ENCODE results near the gene TUBA1B. TPM values are rescaled to one million over a fixed set of nuclear protein-coding genes. Genes with fewer than 3 reads are reported as not detected.
"Not testable (repeated sequence)": the region's sequence is repeated elsewhere in the genome, so short reads cannot be mapped to it uniquely, and the experiment has no call there.

Gene TUBA1B
- total RNA-seq, 1 experiment from 2014 or later = 4,374 TPM

GRCh38 chr12:49138999-49139398 lies 7.8 kb upstream of the TUBA1B start:
- Histone ChIP-seq H3K9me3 (ENCODE audit: low read length) (no peaks in the 10 kb centered on the region), H3K27ac (ENCODE audit: low read length) (no peak overlapping the region), H3K27me3 (ENCODE audit: low read length) (no peaks in the 10 kb centered on the region), H4K20me1 (ENCODE audit: low read length) (no peaks in the 10 kb centered on the region), H3K9ac (ENCODE audit: low read length) (no peak overlapping the region), H3K79me2 (ENCODE audit: low read length) (no peaks in the 10 kb centered on the region), H3K9me2 (replicated peaks; ENCODE audit: low read length) (no peaks in the 10 kb centered on the region), H3K4me2 (ENCODE audit: low read length) (no peak overlapping the region), H3K36me3 (ENCODE audit: low read depth, low read length) (no peaks in the 10 kb centered on the region), H3K4me1 (ENCODE audit: insufficient read depth, low read length) (no peaks in the 10 kb centered on the region), H3K4me3 (ENCODE audit: low read length) (no peak overlapping the region), H2AFZ (ENCODE audit: low read length) (no peak overlapping the region), H3F3A (ENCODE audit: low read length, unreplicated experiment) (no peaks in the 10 kb centered on the region)
- DNase-seq = no peak
- CTCF ChIA-PET = no interaction called here
- POLR2A ChIA-PET (ENCODE audit: unreplicated experiment) = no interaction called here
- no peak for ATAC-seq
- TF ChIP-seq CTCF (conservative IDR thresholded peaks at IDR 0.05; ENCODE audit: low read depth, low read length) (no peak), EZH2phosphoT487 (IDR thresholded peaks at IDR 0.05; ENCODE audit: borderline replicate concordance, low read length) (no peak), EZH2 (IDR thresholded peaks at IDR 0.05; ENCODE audit: low read length, unreplicated experiment) (no peak)
- BruUV-seq (replicated peaks) = no TSS peak
- intact Hi-C loops (cut with micrococcal nuclease) = no loop called here

GRCh38 chr12:49138587-49138986 lies 7.4 kb upstream of the TUBA1B start:
- Histone ChIP-seq H3K4me3 (ENCODE audit: low read length) (no peak overlapping the region), H3K27me3 (ENCODE audit: low read length) (no peaks in the 10 kb centered on the region), H4K20me1 (ENCODE audit: low read length) (no peaks in the 10 kb centered on the region), H3K9me3 (ENCODE audit: low read length) (no peaks in the 10 kb centered on the region), H3F3A (ENCODE audit: low read length, unreplicated experiment) (no peaks in the 10 kb centered on the region), H2AFZ (ENCODE audit: low read length) (no peak overlapping the region), H3K9ac (ENCODE audit: low read length) (no peak overlapping the region), H3K36me3 (ENCODE audit: low read depth, low read length) (no peaks in the 10 kb centered on the region), H3K79me2 (ENCODE audit: low read length) (peaks cover 3% of the 10 kb centered on the region; the same call in 1 of the 2 replicates), H3K4me2 (ENCODE audit: low read length) (no peak overlapping the region), H3K9me2 (replicated peaks; ENCODE audit: low read length) (no peaks in the 10 kb centered on the region), H3K4me1 (ENCODE audit: insufficient read depth, low read length) (no peaks in the 10 kb centered on the region), H3K27ac (ENCODE audit: low read length) (no peak overlapping the region)
- no peak for ATAC-seq
- DNase-seq = no peak
- ChIA-PET POLR2A (ENCODE audit: unreplicated experiment) (no interaction called here), CTCF (no interaction called here)
- no peak for TF ChIP-seq EZH2phosphoT487 (IDR thresholded peaks at IDR 0.05; ENCODE audit: borderline replicate concordance, low read length)
- no peak for TF ChIP-seq EZH2 (IDR thresholded peaks at IDR 0.05; ENCODE audit: low read length, unreplicated experiment)
- no peak for TF ChIP-seq CTCF (conservative IDR thresholded peaks at IDR 0.05; ENCODE audit: low read depth, low read length)
- intact Hi-C loops (cut with micrococcal nuclease) = no loop called here
- BruUV-seq (replicated peaks) = no TSS peak

DNA sequence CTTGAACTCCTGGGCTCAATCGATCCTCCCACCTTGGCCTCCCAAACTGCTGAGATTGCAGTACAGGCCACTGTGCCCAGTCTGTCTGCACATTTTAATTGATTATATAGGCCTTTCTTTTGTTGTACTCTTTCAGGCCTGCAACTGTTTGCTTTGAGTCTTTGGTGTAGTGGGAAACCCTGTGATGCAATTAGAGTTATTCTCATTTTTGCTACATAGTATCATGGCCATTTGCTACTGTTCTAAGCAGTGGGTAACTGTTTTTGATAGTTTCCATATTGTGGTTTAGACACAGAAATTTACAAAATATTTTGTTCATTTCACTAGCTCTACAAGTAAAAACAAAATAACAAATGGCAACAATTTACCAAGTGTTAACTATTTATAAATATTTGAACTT lies 6.3 kb upstream of the TUBA1B start:
- POLR2A ChIA-PET (ENCODE audit: unreplicated experiment) = no interaction called here
- Histone ChIP-seq H3K79me2 (ENCODE audit: low read length) (peaks cover 14% of the 10 kb centered on the region), H3F3A (ENCODE audit: low read length, unreplicated experiment) (no peaks in the 10 kb centered on the region), H3K36me3 (ENCODE audit: low read depth, low read length) (no peaks in the 10 kb centered on the region), H3K4me2 (ENCODE audit: low read length) (no peak overlapping the region), H4K20me1 (ENCODE audit: low read length) (no peaks in the 10 kb centered on the region), H3K9ac (ENCODE audit: low read length) (no peak overlapping the region), H3K9me2 (replicated peaks; ENCODE audit: low read length) (no peaks in the 10 kb centered on the region), H3K9me3 (ENCODE audit: low read length) (no peaks in the 10 kb centered on the region), H3K4me3 (ENCODE audit: low read length) (no peak overlapping the region), H3K4me1 (ENCODE audit: insufficient read depth, low read length) (peaks cover 8% of the 10 kb centered on the region), H2AFZ (ENCODE audit: low read length) (no peak overlapping the region), H3K27me3 (ENCODE audit: low read length) (no peaks in the 10 kb centered on the region), H3K27ac (ENCODE audit: low read length) (no peak overlapping the region)
- intact Hi-C loops (cut with micrococcal nuclease) = no loop called here
- no TSS peak for BruUV-seq (replicated peaks)
- CTCF ChIA-PET = no interaction called here
- ATAC-seq = no peak
- DNase-seq = no peak
- TF ChIP-seq EZH2phosphoT487 (IDR thresholded peaks at IDR 0.05; ENCODE audit: borderline replicate concordance, low read length) (no peak), EZH2 (IDR thresholded peaks at IDR 0.05; ENCODE audit: low read length, unreplicated experiment) (no peak), CTCF (conservative IDR thresholded peaks at IDR 0.05; ENCODE audit: low read depth, low read length) (no peak)

DNA sequence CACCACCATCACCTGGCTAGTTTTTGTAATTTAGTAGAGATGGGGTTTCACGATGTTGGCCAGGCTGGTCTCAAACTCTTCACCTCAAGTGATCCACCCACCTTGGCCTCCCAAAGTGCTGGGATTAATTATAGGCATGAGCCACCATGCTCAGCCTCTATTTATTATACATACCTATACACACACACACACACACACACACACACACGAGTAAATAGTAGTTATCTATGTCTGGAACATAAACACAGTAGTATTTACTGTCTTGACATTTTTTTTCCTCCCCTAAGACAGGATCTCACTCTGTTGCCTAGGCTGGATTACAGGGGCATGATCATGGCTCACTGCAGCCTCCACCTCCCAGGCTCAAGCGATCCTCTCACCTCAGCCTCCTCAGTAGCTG lies 5.8 kb upstream of the TUBA1B start:
- POLR2A ChIA-PET (ENCODE audit: unreplicated experiment); ATAC-seq: not testable (repeated sequence)

More for the DNA sequence above, 5.8 kb upstream of the TUBA1B start:
- H3K9ac ChIP-seq (ENCODE audit: low read length); H3K27ac ChIP-seq (ENCODE audit: low read length); H2AFZ ChIP-seq (ENCODE audit: low read length); H3K27me3 ChIP-seq (ENCODE audit: low read length); H3K4me3 ChIP-seq (ENCODE audit: low read length); DNase-seq; H3K9me3 ChIP-seq (ENCODE audit: low read length); H3K9me2 ChIP-seq (replicated peaks; ENCODE audit: low read length); H3F3A ChIP-seq (ENCODE audit: low read length, unreplicated experiment); CTCF ChIA-PET; BruUV-seq (replicated peaks); intact Hi-C loops (cut with micrococcal nuclease); H3K4me2 ChIP-seq (ENCODE audit: low read length); H3K36me3 ChIP-seq (ENCODE audit: low read depth, low read length); H4K20me1 ChIP-seq (ENCODE audit: low read length): not testable (repeated sequence)
- Histone ChIP-seq H3K79me2 (ENCODE audit: low read length) (peaks cover 19% of the 10 kb centered on the region), H3K4me1 (ENCODE audit: insufficient read depth, low read length) (peaks cover 13% of the 10 kb centered on the region)

Data from PC-3 (cell line).